H1 (cell line): Measurements from ENCODE around the gene ACADVL. TPM values are rescaled to one million over a fixed set of nuclear protein-coding genes. Genes with fewer than 3 reads are reported as not detected.
A peak's percentile ranks its signal among the peaks of the same experiment; 100 is the strongest.

Source experiments
- CTCF ChIA-PET: fragments of 300-600 bp; sonication (Branson Sonifier 250); formaldehyde crosslinking; loops from one replicate; lab custom pipeline; 2021; ENCODE audit not compliant: partially characterized antibody; lab: Charles Lee
- POLR2A ChIA-PET: fragments of 300-600 bp; sonication (Branson Sonifier 250); formaldehyde crosslinking; loops from one replicate; lab custom pipeline; 2021; ENCODE audit warnings: inconsistent platforms; ENCODE audit not compliant: partially characterized antibody; lab: Charles Lee
- DNase-seq, 2 experiments: peaks; one replicate each; pipeline versions ENCODE4 v3.0.0 to v3.0.0-alpha.2; 2010 to 2022; ENCODE audit warnings: low spot score in 2 of 2, low read depth in 1 of 2, mixed read lengths in 1 of 2
- FAIRE-seq: peaks from 2 replicates; lab custom pipeline; 2011; peaks lifted over from hg19 to GRCh38; lab: Jason Lieb, UNC
- H2AFZ ChIP-seq: 2 replicates; pipeline ENCODE4 v1.8.1; 2012; ENCODE audit warnings: low read length, inconsistent platforms
- H2AK5ac ChIP-seq: 2 replicates; pipeline ENCODE4 v1.6.1; 2013; ENCODE audit warnings: low read depth, low read length
- H2BK120ac ChIP-seq: replicated peaks from 2 replicates; pipeline ENCODE3; 2013; ENCODE audit warnings: low read depth, low read length, inconsistent platforms
- H2BK12ac ChIP-seq: 2 replicates; pipeline ENCODE4 v1.6.1; 2013; ENCODE audit warnings: low read depth, low read length
- H2BK15ac ChIP-seq: 2 replicates; pipeline ENCODE4 v1.6.1; 2013; ENCODE audit warnings: low read length
- H2BK20ac ChIP-seq: 2 replicates; pipeline ENCODE4 v1.6.1; 2013; ENCODE audit warnings: low read length
- H2BK5ac ChIP-seq: 2 replicates; pipeline ENCODE4 v1.6.1; 2013; ENCODE audit warnings: low read depth, low read length
- H3K14ac ChIP-seq: 2 replicates; pipeline ENCODE4 v1.6.1; 2013; ENCODE audit warnings: inconsistent platforms; ENCODE audit not compliant: insufficient read length
- H3K18ac ChIP-seq: 2 replicates; pipeline ENCODE4 v1.6.1; 2013; ENCODE audit warnings: low read length; ENCODE audit errors: extremely low read depth
- H3K23ac ChIP-seq: 2 replicates; pipeline ENCODE4 v1.6.1; 2013; ENCODE audit warnings: inconsistent platforms; ENCODE audit not compliant: insufficient read length
- H3K23me2 ChIP-seq: 2 replicates; pipeline ENCODE4 v1.6.1; 2013; ENCODE audit warnings: low read depth, low read length
- H3K27ac ChIP-seq: 2 replicates; pipeline ENCODE4 v1.6.1; 2011; ENCODE audit warnings: low read depth, low read length, inconsistent platforms
- H3K27me3 ChIP-seq, 4 experiments: replicated peaks in 1 of 4; 1 replicate in 1 of 4; 2 replicates in 3 of 4; pipeline versions ENCODE4 v1.6.1 to v1.8.1; 2011 to 2013; ENCODE audit warnings: low read length in 3 of 4, mild to moderate bottlenecking in 3 of 4, inconsistent platforms in 2 of 4, mixed read lengths in 2 of 4, moderate library complexity in 1 of 4; ENCODE audit not compliant: control insufficient read depth in 3 of 4, insufficient read depth in 3 of 4; ENCODE audit errors: extremely low read depth in 1 of 4
- H3K36me3 ChIP-seq, 4 experiments: 2 replicates each; pipeline versions ENCODE4 v1.6.1 to v1.8.1; 2011 to 2013; ENCODE audit warnings: mild to moderate bottlenecking in 4 of 4, low read length in 3 of 4, moderate library complexity in 2 of 4, control low read depth in 1 of 4, inconsistent platforms in 1 of 4; ENCODE audit not compliant: insufficient read depth in 4 of 4, control insufficient read depth in 2 of 4
- H3K4ac ChIP-seq: replicated peaks from 2 replicates; pipeline ENCODE3; 2013; ENCODE audit warnings: low read length, low read depth, mixed read lengths, inconsistent platforms; ENCODE audit not compliant: insufficient read length
- H3K4me1 ChIP-seq, 4 experiments: replicated peaks in 1 of 4; 1 replicate in 1 of 4; 2 replicates in 3 of 4; pipeline versions ENCODE4 v1.6.1 to v1.8.1; 2011 to 2013; ENCODE audit warnings: low read length in 3 of 4, inconsistent platforms in 2 of 4, mixed read lengths in 1 of 4; ENCODE audit not compliant: insufficient read depth in 4 of 4, control insufficient read depth in 3 of 4
- H3K4me2 ChIP-seq, 2 experiments: 2 replicates each; pipeline versions ENCODE4 v1.6.1 to v1.8.1; 2011 to 2013; ENCODE audit warnings: low read depth in 2 of 2, low read length in 2 of 2, control low read depth in 1 of 2, inconsistent platforms in 1 of 2, mild to moderate bottlenecking in 1 of 2; ENCODE audit not compliant: insufficient read depth in 1 of 2
- H3K4me3 ChIP-seq, 4 experiments: fragments of 200-600, 300-600 bp in 1 of 4; sonication (generic), shearing (Covaris generic), sonication (Bioruptor Twin) in 1 of 4; 2 replicates each; pipeline versions ENCODE4 v1.5.1 to v1.8.1; 2011 to 2016; ENCODE audit warnings: low read length in 4 of 4, low read depth in 3 of 4, control low read depth in 2 of 4, inconsistent platforms in 2 of 4, mild to moderate bottlenecking in 2 of 4, mixed read lengths in 1 of 4, moderate library complexity in 1 of 4; ENCODE audit not compliant: insufficient read depth in 2 of 4; ENCODE audit errors: extremely low read depth in 1 of 4
- H3K56ac ChIP-seq: replicated peaks from 2 replicates; pipeline ENCODE3; 2013; ENCODE audit warnings: low read depth, mild to moderate bottlenecking, mixed read lengths, low read length, inconsistent platforms; ENCODE audit not compliant: insufficient read length
- H3K79me1 ChIP-seq: 2 replicates; pipeline ENCODE4 v1.6.1; 2013; ENCODE audit warnings: low read depth, low read length, control low read depth
- H3K79me2 ChIP-seq, 2 experiments: 2 replicates each; pipeline versions ENCODE4 v1.6.1 to v1.8.1; 2012 to 2013; ENCODE audit warnings: low read length in 2 of 2, mild to moderate bottlenecking in 2 of 2, inconsistent platforms in 1 of 2; ENCODE audit not compliant: insufficient read depth in 2 of 2, control insufficient read depth in 1 of 2
- H3K9ac ChIP-seq, 4 experiments: replicated peaks in 1 of 4; 1 replicate in 1 of 4; 2 replicates in 3 of 4; pipeline versions ENCODE4 v1.6.1 to v1.8.1; 2011 to 2013; ENCODE audit warnings: low read depth in 3 of 4, low read length in 3 of 4, control low read depth in 2 of 4, mild to moderate bottlenecking in 2 of 4, moderate library complexity in 2 of 4, inconsistent platforms in 1 of 4; ENCODE audit errors: extremely low read depth in 1 of 4
- H3K9me3 ChIP-seq, 2 experiments: 2 replicates each; pipeline versions ENCODE4 v1.6.1 to v1.8.1; 2012 to 2013; ENCODE audit warnings: mild to moderate bottlenecking in 2 of 2, moderate library complexity in 2 of 2, control low read depth in 1 of 2, inconsistent platforms in 1 of 2, low read depth in 1 of 2, low read length in 1 of 2, mixed read lengths in 1 of 2; ENCODE audit not compliant: insufficient read depth in 2 of 2
- H4K20me1 ChIP-seq, 2 experiments: replicated peaks in 1 of 2; 2 replicates each; pipeline versions ENCODE3 to v1.8.1; 2011 to 2013; ENCODE audit warnings: inconsistent platforms in 2 of 2, low read length in 2 of 2, mild to moderate bottlenecking in 1 of 2; ENCODE audit not compliant: insufficient read depth in 2 of 2, control insufficient read depth in 1 of 2
- H4K5ac ChIP-seq: 2 replicates; pipeline ENCODE4 v1.6.1; 2013; ENCODE audit warnings: low read length, low read depth, mixed read lengths, inconsistent platforms; ENCODE audit not compliant: insufficient read length
- H4K8ac ChIP-seq: 2 replicates; pipeline ENCODE4 v1.8.0; 2013; ENCODE audit warnings: mild to moderate bottlenecking, moderate library complexity, low read length, inconsistent platforms; ENCODE audit not compliant: insufficient read depth; ENCODE audit errors: extremely low read depth
- H4K91ac ChIP-seq: replicated peaks from 2 replicates; pipeline ENCODE3; 2013; ENCODE audit warnings: low read length, mixed read lengths, inconsistent platforms; ENCODE audit not compliant: insufficient read length
- E2F6 ChIP-seq: IDR thresholded peaks from 2 replicates; pipeline ENCODE4 v1.6.1; 2012; ENCODE audit warnings: inconsistent platforms
- EZH2 ChIP-seq: fragments of 200-600 bp; sonication (generic); IDR thresholded peaks from 2 replicates; pipeline ENCODE4 v1.7.1; 2012; ENCODE audit warnings: low read depth, mild to moderate bottlenecking, moderate library complexity, low read length, inconsistent platforms; ENCODE audit not compliant: severe bottlenecking
- KDM1A ChIP-seq: fragments of 200-600, 300-600 bp; sonication (generic); IDR thresholded peaks from 2 replicates; pipeline ENCODE4 v1.7.1; 2016; ENCODE audit warnings: mild to moderate bottlenecking, low read length, borderline replicate concordance
- POLR2A ChIP-seq, 2 experiments: IDR thresholded peaks; 1 replicate in 1 of 2; 2 replicates in 1 of 2; pipeline ENCODE4 v1.6.1; 2011; ENCODE audit warnings: low read depth in 2 of 2, low read length in 2 of 2, mild to moderate bottlenecking in 2 of 2; ENCODE audit errors: control extremely low read depth in 1 of 2
- POLR2AphosphoS5 ChIP-seq: IDR thresholded peaks from 2 replicates; pipeline ENCODE4 v1.6.1; 2011; ENCODE audit warnings: low read depth, low read length
- SAP30 ChIP-seq: fragments of 300-600 bp; sonication (generic); IDR thresholded peaks from 2 replicates; pipeline ENCODE4 v1.7.1; 2012; ENCODE audit warnings: low read length, moderate library complexity, mild to moderate bottlenecking, inconsistent platforms; ENCODE audit not compliant: insufficient read depth, insufficient replicate concordance
- SRF ChIP-seq: IDR thresholded peaks from 2 replicates; pipeline ENCODE4 v1.6.1; 2011; ENCODE audit warnings: mild to moderate bottlenecking, low read depth, low read length, moderate library complexity
- YY1 ChIP-seq: IDR thresholded peaks from 2 replicates; pipeline ENCODE4 v1.6.1; 2011; ENCODE audit warnings: low read depth, mild to moderate bottlenecking, low read length
- WGBS, 2 experiments: shearing (Covaris generic) in 1 of 2; methylation state at CpG; one replicate each; pipeline versions ENCODE4 v1.1.6 to v1.1.7; 2013 to 2015; ENCODE audit warnings: low lambda C conversion rate in 2 of 2, mixed read lengths in 2 of 2, inconsistent platforms in 1 of 2, low coverage in 1 of 2, missing lambda C conversion rate in 1 of 2; ENCODE audit not compliant: insufficient replicate concordance in 2 of 2, insufficient coverage in 1 of 2, insufficient read length in 1 of 2; ENCODE audit errors: extremely low coverage in 1 of 2, missing lambda C conversion rate in 1 of 2; 5-methylcytosine and 5-hydroxymethylcytosine counted together
- polyA plus RNA-seq, 7 experiments: library from polyadenylated mRNA; depleted of rRNA in 3 of 7; stranded (reverse) in 5 of 7; unstranded in 2 of 7; fragments of >200 nt in 5 of 7; fragments of 200-250 nt in 2 of 7; gene quantifications; 1 replicate in 5 of 7; 2 replicates in 1 of 7; 4 replicates in 1 of 7; pipeline versions ENCODE4 v1.2.1 to v1.2.3, GENCODE V29; 2011 to 2013; ENCODE audit warnings: missing spikeins in 2 of 7, mixed read lengths in 2 of 7
- total RNA-seq: library from RNA; stranded (reverse); fragmentation: NEBNext Ultra II Directional; extraction: Animal tissue kit (Norgen Biotek cat#: 25700); gene quantifications from 2 replicates; pipeline ENCODE4 v1.2.1, GENCODE V29; 2021
- TF ChIP-seq, protein P1 (sequence below): IDR thresholded peaks from 2 replicates; pipeline ENCODE4 v1.6.1; 2012; ENCODE audit warnings: inconsistent platforms

The ACADVL gene
- total and polyA plus RNA-seq, 2 of the 8 experiments (the other 6 are each of a cell fraction or from before 2014, with no cell fraction given) = 181 to 231 TPM

DNA sequence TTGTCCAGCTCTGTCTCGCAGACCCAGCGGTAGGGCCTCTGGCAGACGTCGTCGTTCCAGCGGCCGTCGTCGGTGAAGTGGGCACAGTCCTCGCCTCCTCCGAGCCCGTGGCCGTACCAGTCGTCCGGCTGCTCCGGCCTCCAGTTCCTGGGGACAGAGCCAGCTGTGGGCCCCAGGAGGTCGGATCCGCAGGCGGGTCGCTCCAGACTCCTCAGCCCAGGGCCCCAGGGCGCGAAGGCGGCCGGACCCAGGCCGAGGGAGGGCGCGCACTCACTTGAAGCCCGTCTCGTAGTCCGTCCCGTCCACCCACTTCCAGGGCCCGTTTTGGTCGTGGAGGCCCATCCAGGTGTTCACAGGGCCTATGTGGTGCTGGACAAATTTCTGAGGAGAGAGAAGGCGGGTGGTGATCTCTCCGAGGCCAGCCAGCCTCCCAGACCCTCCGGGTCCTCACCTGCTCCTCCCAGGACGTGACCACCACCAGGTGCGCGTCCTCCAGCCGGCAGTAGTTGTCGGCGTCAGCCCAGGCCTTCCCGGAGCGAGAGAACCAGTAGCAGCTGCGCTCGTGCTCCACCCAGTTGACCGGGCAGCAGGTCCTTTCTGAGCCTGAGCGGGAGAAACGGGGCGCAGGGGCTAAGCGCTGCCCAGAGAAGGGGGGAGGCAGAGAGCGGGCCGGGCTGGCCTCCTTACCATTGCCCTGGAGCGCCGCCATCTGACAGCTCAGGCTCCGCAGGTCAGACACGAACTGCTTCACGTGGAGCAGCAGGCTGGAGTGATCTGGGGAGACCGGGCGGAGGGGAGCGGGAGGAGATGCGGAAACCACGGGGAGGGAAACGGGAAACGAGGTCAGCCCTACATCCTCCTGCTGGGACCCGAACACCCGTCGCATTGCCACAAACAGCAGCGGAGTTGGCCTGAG is 45.8 kb upstream of the ACADVL start:
- Histone ChIP-seq H3K4me2 (peak overlapping the region; percentile 45 to 60), H3K36me3 (no peaks in the 10 kb centered on the region; a peak in 1 of 8 replicates), H3K18ac (peak overlapping the region; percentile 55; the same call in 1 of the 2 replicates), H3K23me2 (peaks cover 38% of the 10 kb centered on the region), H4K20me1 (peaks cover 0 to 21% of the 10 kb centered on the region in 2 experiments), H3K79me1 (peaks cover 8% of the 10 kb centered on the region; the same call in 1 of the 2 replicates), H3K9me3 (no peaks in the 10 kb centered on the region), H4K91ac (peak overlapping the region; percentile 76), H3K14ac (no peak overlapping the region), H3K9ac (no peak overlapping the region), H2BK15ac (peak overlapping the region; percentile 8; the same call in 1 of the 2 replicates), H3K79me2 (no peaks in the 10 kb centered on the region), H2BK120ac (peak overlapping the region; percentile 69), H4K8ac (peak overlapping the region; percentile 58; the same call in 1 of the 2 replicates), H2BK20ac (peak overlapping the region; percentile 49; the same call in 1 of the 2 replicates), H3K4me3 (peak overlapping the region; percentile 8 to 50 (median 12); a peak in 5 of 8 replicates), H3K27ac (no peak overlapping the region), H3K56ac (peak overlapping the region; percentile 77), H2AFZ (peak overlapping the region; percentile 74), H2AK5ac (peak overlapping the region; percentile 46; the same call in 1 of the 2 replicates), H2BK5ac (peak overlapping the region; percentile 38), H3K4ac (peak overlapping the region; percentile 95), H3K23ac (no peak overlapping the region), H2BK12ac (peak overlapping the region; percentile 91; the same call in 1 of the 2 replicates), H3K27me3 (peaks cover 0 to 28% (median 21%) of the 10 kb centered on the region in 4 experiments; a peak in 6 of 7 replicates), H3K4me1 (peaks cover 0 to 23% (median 11%) of the 10 kb centered on the region in 4 experiments; a peak in 6 of 7 replicates), H4K5ac (no peak overlapping the region)
- FAIRE-seq (peak; percentile 68), DNase-seq (peak; percentile 72 to 88)
- 44% methylated on average over 64 of the region's 69 CpGs; no CpG with 5 or more reads in 1 of the 2 experiments for WGBS, 2 experiments
- CTCF ChIA-PET = interaction anchor here (0.6 to 1.9 kb wide), 18 partner anchors 9 to 461 kb away, joined by 3 to 19 read pairs (median 3); partner anchors contain the start of genes SLC13A5 and SOX15
- POLR2A ChIA-PET = interaction anchor here (0.7 to 1.5 kb wide), 12 partner anchors 11 to 210 kb away, joined by 3 to 4 read pairs (median 3); partner anchors contain the start of gene PHF23
- TF ChIP-seq SAP30 = peak; percentile 90
- peak; percentile 51; the same call in 1 of the 2 replicates for TF ChIP-seq YY1
- TF ChIP-seq POLR2AphosphoS5 = no peak
- TF ChIP-seq EZH2 = peak; percentile 32
- TF ChIP-seq, protein P1, sequence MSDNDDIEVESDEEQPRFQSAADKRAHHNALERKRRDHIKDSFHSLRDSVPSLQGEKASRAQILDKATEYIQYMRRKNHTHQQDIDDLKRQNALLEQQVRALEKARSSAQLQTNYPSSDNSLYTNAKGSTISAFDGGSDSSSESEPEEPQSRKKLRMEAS = peak; percentile 96
- TF ChIP-seq SRF = no peak
- TF ChIP-seq POLR2A (IDR thresholded peaks at IDR 0.05; ENCODE audit: control extremely low read depth in 1 of 2, low read depth in 2 of 2, low read length in 2 of 2) = 0 out of 3 replicates have a peak, but pooled peaks of 1 of the 2 experiments have one; percentile 27
- peak; percentile 86 for TF ChIP-seq E2F6
- no peak for TF ChIP-seq KDM1A
